CD4-positive, alpha-beta T cell treated with Interleukin-15 for 4 hours (primary cell): Measurements from ENCODE around the gene SRRM1.
"Not testable (repeated sequence)": the region's sequence is repeated elsewhere in the genome, so short reads cannot be mapped to it uniquely, and the experiment has no call there.

Source experiments
- DNase-seq: peaks from one replicate; pipeline ENCODE4 v3.0.0-alpha.2; 2020; ENCODE audit warnings: low spot score

Gene SRRM1

DNA sequence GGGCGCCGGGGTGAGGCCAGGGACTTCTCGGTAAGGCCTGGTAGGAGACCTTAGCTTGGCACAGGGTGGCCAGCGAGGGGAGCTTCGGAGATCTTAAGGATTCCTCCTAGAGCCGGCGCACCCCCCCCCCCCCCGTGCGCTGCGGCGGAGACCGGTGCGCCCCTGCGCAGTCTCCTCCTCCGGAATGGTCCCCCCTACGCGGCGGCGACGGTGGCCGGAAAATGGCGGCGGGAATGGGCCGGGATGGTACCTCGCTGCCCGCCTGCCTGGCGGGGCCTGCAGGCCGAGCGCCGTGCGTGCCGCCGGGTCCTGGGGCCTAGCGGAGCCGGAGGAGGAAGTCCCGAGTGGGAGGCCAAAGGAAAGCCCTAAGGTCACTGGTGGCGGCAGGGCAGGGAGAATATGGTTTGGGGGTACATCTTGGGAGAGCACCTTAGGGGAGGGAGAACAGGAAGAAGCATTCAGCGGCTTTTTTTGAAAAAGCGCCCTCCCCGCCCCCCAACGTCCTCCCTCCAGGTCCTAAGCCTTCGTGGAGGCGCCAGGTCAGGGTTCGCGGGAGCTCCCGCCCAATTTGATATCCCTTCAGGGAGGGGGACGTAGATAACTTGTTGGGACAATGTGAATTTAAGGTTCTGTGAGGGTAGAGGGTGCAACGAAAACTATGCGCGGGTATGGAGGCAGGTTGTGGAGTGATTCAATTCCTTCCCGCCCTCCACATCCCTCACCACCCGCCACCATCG lies 429 bp downstream of the SRRM1 start:
- no peak for DNase-seq

DNA sequence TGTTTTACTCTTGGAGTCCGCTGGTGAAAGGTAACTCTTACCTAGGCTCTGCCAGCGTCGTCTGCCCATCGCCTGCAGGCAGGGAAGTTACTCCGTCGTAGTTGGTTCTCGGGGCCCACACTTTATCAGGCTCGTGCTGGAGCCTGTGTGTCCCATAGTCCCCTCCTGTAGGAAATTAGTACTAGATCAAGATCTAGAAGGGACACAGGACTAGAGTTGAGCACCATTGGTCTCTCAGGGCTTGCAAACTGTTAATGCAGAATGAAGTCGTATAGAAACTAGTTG lies 940 bp downstream of the SRRM1 start:
- DNase-seq: no peak

DNA sequence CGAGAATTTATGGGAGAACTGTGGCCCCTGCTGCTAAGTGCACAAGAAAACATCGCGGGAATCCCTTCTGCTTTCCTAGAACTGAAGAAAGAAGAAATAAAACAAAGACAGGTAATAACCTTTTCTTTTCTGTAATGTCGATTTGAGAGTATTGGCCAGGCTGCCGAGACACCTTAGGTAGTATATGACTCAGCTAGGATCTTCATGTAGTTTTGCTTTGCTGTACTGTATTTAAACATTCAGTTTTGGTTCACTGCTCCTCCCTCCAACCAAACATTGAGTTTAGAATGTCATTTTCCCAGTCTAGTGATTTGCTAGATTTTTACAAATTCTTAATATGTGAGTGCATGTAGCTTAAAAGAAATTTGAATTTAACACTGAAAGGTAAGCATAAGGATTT lies 5.8 kb downstream of the SRRM1 start:
- no peak for DNase-seq

- DNase-seq: no peak
Observed at GRCh38 chr1:24652382-24652781, 9.3 kb downstream of the SRRM1 start.

GRCh38 chr1:24654010-24654409 lies 10.9 kb downstream of the SRRM1 start:
- no peak for DNase-seq

DNA sequence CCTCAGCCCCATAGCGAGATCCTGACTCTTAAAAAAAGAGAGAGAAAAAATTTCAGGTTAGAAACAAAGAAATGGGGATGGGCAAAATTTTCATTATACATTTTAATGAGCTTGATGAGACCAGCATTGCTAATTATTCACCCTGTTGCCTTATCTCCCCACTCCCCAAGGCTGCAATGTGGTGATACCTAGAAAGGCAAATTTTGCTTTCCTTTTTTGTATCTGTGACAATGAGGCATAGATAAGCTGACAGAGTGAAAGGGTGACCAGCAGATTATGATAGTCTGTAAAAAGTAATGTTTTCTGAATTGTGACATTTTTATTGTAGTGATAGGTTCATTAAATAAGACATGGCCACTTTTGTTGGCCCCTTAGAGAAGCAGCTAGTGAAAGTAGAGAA lies 12.9 kb downstream of the SRRM1 start:
- DNase-seq: no peak

- DNase-seq: no peak
Observed at GRCh38 chr1:24657781-24658180, 14.7 kb downstream of the SRRM1 start.

DNA sequence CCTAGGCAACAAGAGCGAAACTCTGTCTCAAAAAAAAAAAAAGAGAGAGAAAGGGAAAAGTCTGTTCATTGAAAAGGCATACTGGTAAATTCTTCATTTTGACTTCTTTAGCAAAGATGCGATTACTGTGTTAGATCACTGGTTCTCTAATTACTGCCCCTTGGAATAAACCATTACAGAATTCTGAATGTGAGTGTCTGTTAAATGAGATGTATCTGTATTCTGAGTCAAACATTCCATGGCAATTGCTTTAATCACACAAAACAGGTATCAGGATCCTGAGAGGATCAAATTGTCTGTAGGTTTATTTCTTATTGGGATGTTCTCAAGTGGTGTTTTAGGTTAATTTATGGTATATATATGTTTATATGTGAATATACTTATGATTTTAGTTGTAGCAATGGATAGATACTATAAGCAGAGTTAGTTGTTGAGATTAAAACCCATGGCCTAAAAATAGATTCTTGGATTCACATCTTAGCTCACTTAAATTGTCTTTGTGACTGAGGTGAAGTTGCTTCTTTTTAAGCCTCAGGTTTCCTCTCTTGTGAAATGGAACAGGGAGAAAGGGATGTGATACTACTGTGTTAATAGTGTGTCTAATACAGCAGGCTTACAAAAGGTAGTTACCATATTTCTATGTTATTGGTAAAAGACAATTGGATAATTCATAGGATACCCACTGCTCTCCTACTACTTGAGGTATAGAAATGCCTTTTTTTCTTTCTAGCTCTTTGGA lies 16.2 kb downstream of the SRRM1 start:
- no peak for DNase-seq

DNA sequence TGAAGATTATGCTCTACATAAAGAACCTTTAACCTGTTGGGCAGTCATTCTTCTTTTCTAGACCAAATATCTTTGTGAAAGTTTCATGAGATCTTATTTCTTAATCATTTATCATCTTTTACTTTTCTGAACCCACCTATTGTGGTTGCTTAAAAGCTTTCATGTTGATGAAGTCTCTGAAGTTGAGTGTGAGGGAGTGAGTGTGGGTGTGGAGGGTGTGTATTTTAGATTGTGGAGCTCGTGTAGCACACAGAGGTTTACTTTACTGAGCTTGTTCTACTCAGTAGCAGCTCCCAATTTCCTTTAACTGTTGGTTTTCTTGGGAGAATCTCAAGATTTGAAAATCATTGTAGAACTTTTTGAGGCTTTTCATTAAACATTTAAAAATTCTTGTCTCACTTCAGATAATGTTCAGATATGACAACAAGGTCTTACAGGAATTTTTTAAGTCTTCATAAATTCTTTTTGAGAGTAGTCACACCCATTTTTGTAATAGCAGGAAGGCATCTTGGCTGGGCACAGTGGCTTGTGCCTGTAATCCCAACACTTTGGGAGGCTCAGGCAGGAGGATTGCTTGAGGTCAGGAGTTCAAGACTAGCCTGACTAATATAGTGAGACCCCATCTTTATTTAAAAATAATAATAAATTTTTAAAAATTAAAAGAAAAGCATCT lies 17.0 kb downstream of the SRRM1 start:
- DNase-seq: no peak

- DNase-seq: no peak
Observed at GRCh38 chr1:24664507-24665033, 21.5 kb downstream of the SRRM1 start.

GRCh38 chr1:24666794-24667193 lies 23.7 kb downstream of the SRRM1 start:
- DNase-seq: no peak

DNA sequence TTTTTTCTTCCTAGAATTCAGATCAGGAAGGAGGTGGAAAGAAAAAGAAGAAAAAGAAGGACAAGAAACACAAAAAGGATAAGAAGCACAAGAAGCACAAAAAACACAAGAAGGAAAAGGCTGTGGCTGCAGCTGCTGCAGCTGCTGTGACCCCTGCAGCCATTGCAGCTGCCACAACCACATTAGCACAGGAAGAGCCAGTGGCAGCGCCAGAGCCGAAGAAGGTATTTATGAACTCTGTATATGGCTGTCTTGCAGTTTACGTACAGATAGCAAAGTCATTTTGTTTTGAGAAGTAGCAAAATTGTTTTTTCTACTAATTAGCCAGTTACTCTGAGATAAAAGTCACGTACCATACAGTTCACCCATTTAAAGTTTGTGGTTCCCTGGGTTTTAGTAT lies 28.3 kb downstream of the SRRM1 start:
- DNase-seq: not testable (repeated sequence)

GRCh38 chr1:24672686-24673085 lies 29.6 kb downstream of the SRRM1 start:
- DNase-seq: not testable (repeated sequence)

DNA sequence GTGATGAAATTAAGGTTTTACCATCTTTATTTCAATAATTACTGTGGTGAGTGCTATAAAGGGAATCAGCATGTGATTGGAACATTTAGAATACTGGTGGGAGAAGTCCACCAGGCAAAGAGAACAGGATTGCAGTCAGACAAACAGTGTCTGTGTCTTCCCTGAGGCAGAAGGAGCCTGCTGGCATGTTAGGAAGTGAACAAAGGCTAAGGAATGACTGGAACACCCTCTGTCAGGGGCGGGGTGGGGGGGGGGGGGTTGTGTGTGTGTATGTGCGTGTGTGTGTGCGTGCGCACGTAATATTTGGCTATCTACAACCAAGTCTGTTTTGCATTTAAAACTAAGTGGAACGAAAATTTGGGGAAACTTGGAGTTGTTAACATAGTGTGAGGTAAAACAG lies 30.2 kb downstream of the SRRM1 start:
- DNase-seq: no peak

DNA sequence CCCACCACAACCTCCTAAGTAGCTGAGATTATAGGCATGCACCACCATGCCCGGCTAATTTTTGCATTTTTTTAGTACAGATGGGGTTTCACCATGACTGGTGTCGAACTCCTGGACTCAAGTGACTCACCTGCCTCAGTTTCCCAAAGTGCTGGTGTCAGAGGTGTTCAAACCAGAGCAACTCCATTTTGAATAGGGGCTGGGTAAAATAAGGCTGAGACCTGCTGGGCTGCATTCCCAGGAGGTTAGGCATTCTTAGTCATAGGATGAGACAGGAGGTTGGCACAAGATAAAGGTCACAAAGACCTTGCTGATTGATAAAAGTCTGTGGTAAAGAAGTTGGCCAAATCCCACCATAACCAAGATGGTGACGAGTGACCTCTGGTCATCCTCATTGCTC lies 35.3 kb downstream of the SRRM1 start:
- not testable (repeated sequence) for DNase-seq

DNA sequence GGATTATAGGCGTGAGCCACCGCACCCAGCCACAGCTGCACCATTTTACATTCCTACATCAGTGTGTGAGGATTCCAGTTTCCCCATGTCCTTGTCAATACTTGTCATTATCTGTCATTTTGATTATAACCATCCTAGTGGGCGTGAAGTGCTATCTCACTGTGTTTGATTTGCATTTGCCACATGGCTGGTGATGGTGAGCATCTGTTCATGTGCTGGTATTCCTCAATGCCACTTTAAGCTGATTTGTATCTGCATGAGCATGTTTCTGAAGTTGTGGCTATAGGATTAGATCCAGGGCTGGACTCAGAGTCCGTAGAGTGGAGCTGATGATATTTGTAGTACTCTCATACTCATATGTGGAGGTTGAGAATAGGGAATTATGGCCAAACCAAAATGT lies 36.6 kb downstream of the SRRM1 start:
- DNase-seq: no peak

- no peak for DNase-seq
Observed at GRCh38 chr1:24683713-24684162, 40.6 kb downstream of the SRRM1 start.

DNA sequence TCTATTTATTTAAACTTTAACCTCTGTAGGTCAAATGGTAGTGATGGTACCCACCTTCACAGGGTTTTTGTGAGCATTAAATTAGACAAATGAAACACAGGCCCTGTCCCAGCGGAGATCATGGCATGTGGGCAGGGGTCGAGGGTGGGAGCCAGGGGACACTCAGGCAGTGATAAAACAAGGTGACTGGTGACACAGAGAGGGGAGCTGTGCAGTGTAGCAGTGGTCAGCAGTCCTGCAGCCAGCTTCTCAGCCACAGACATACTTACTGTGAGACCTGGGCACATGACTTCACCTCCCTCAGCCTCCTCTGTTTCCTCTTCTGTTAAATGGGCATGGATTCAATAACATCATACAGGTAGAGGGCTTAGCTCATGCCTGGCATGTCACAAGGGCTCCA lies 44.9 kb downstream of the SRRM1 start:
- DNase-seq: no peak

DNA sequence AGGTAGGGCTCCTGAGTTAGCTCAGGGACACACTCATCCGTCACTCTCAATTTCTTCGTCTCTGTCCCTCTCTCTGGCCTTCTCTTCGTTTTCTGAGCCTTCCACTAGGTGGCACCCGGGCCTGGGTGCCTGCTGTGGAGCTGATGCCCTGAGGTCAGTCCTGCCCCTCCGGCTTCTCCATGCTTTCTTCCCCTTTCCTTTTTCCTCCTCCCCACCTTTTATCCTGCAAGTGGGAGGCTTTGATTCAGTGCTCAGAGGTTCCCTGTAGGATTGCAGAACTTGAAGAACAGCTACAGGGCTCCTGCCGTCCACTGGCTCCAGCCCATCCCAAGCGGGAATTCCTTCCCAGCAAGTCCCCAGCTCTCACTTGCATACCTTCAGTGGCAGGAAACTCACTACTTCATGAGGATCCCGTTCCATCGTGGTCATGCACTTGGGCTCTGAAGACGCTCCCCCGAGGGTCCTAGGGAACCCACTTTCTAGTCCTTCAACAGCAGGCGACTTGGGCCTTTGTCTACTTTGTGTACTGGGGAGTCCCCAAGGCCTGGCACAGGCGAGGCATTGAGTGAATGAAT lies 45.6 kb downstream of the SRRM1 start:
- peak; percentile 67 for DNase-seq

DNA sequence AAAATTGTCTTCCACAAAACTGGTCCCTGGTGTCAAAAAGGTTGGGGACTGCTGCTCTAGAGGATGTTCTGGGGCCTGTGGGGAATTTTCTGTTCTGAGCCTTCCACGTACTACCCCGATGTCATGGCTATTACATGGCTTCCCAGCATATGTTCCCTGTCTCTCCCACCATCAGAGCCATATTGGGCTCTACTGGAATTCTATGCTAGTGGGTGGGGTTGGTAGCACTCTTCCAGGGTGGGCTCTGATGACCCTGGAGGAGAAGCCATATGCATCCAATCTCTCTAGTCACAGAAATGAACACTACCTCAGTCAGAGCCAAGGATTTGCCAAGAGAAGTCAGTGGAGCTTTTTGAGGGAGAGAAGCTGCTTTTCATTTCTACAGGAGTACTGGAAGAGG lies 47.9 kb downstream of the SRRM1 start:
- no peak for DNase-seq

- DNase-seq: no peak
Observed at GRCh38 chr1:24692351-24692980, 49.4 kb downstream of the SRRM1 start.

DNA sequence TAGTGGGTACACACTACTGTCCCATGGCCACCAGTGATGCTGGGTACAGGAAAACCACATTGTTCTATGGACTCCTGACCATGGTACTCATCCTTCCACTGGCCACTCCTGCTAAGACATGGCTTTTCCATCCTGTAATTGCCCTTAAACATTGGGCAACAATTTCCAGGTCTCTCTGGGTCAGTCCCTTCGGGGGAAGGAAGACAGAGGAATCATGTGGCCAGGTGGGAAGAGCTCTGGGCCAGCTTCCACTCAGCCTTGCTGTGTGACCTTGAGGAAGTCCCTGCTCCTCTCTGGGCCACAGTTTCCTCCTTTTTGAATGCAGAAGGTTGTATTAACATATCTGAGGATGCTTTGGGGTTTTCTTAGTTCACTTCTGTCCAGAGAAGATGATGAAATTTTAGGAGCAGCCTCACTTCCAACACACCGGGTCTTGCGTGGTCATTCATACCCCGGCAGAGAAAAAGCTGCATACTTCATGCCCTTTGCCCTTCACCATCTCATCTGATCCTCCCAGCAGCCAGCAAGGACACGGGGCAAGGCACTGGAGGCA lies 50.8 kb downstream of the SRRM1 start:
- DNase-seq: no peak
